Measurements from ENCODE around the gene FATE1.

The FATE1 gene

GRCh38 chrX:151704041-151704663, 11.7 kb upstream of the FATE1 start:
- no peak for DNase-seq

- DNase-seq = no peak
These were observed 7.0 kb upstream of the FATE1 start for GRCh38 chrX:151708821-151709220.

GRCh38 chrX:151710457-151710856, 5.4 kb upstream of the FATE1 start:
- no peak for DNase-seq

- DNase-seq = no peak
These were observed 4.7 kb upstream of the FATE1 start for GRCh38 chrX:151711154-151711553.

GRCh38 chrX:151711787-151712186, 4.0 kb upstream of the FATE1 start:
- no peak for DNase-seq

- no peak for DNase-seq
These were observed 3.6 kb upstream of the FATE1 start for GRCh38 chrX:151712253-151712652.

GRCh38 chrX:151713849-151714248, 2.0 kb upstream of the FATE1 start:
- DNase-seq = peak; percentile 1

- DNase-seq = no peak
These were observed 1.5 kb upstream of the FATE1 start for GRCh38 chrX:151714362-151714761.

- DNase-seq = peak; percentile 17
These were observed 6.5 kb downstream of the FATE1 start for GRCh38 chrX:151722241-151722846.

- no peak for DNase-seq
These were observed 7.4 kb downstream of the FATE1 start for GRCh38 chrX:151723156-151723760.

- no peak for DNase-seq
These were observed 8.9 kb downstream of the FATE1 start for GRCh38 chrX:151724563-151725337.

- no peak for DNase-seq
These were observed 9.4 kb downstream of the FATE1 start for GRCh38 chrX:151725338-151725614.

GRCh38 chrX:151726751-151727150, 10.9 kb downstream of the FATE1 start:
- DNase-seq = no peak

- DNase-seq = no peak
These were observed 11.5 kb downstream of the FATE1 start for GRCh38 chrX:151727346-151727745.

GRCh38 chrX:151729056-151729725, 13.4 kb downstream of the FATE1 start:
- DNase-seq = no peak

- DNase-seq = no peak
These were observed 18.6 kb downstream of the FATE1 start, which contains the start of gene CNGA2 for GRCh38 chrX:151734446-151734845. Gene CNGA2, plus strand, starts transcription at chrX:151734746. Its CDS starts 3,738 bp downstream, at chrX:151738484.

- no peak for DNase-seq
These were observed 19.4 kb downstream of the FATE1 start for GRCh38 chrX:151735219-151735618.

- no peak for DNase-seq
These were observed 20.9 kb downstream of the FATE1 start for GRCh38 chrX:151736685-151737084.

GRCh38 chrX:151737494-151737893, 21.7 kb downstream of the FATE1 start:
- DNase-seq = no peak

GRCh38 chrX:151738751-151739150, 22.9 kb downstream of the FATE1 start:
- DNase-seq = no peak

GRCh38 chrX:151741606-151742005, 25.8 kb downstream of the FATE1 start:
- DNase-seq = no peak

- no peak for DNase-seq
These were observed 26.5 kb downstream of the FATE1 start for GRCh38 chrX:151742311-151742710.
